Neuronal stem cell (in vitro differentiated cells): ENCODE data around the gene DSTYK.

Experiments used
- DNase-seq: peaks from one replicate; pipeline ENCODE4 v3.0.0-alpha.2; 2013; ENCODE audit warnings: low spot score
- H2AFZ ChIP-seq: one replicate; pipeline ENCODE4 v1.6.1; 2013; ENCODE audit warnings: mild to moderate bottlenecking, low read length, inconsistent platforms
- H2AK5ac ChIP-seq: 2 replicates; pipeline ENCODE4 v1.6.1; 2013; ENCODE audit warnings: low read depth, mild to moderate bottlenecking, inconsistent platforms, low read length, moderate library complexity, mixed read lengths
- H2BK120ac ChIP-seq: 2 replicates; pipeline ENCODE4 v1.6.1; 2013; ENCODE audit warnings: low read depth, mild to moderate bottlenecking, inconsistent platforms, low read length, moderate library complexity, mixed read lengths
- H2BK12ac ChIP-seq: one replicate; pipeline ENCODE4 v1.6.1; 2013; ENCODE audit warnings: low read length, inconsistent platforms
- H2BK15ac ChIP-seq: 2 replicates; pipeline ENCODE4 v1.6.1; 2013; ENCODE audit warnings: mild to moderate bottlenecking, low read length, inconsistent platforms, mixed read lengths
- H2BK5ac ChIP-seq: one replicate; pipeline ENCODE4 v1.6.1; 2013; ENCODE audit warnings: inconsistent platforms, mild to moderate bottlenecking, low read length, moderate library complexity
- H3K14ac ChIP-seq: one replicate; pipeline ENCODE4 v1.6.1; 2013; ENCODE audit warnings: low read length, inconsistent platforms
- H3K18ac ChIP-seq: 2 replicates; pipeline ENCODE4 v1.6.1; 2013; ENCODE audit warnings: low read length, inconsistent platforms
- H3K23ac ChIP-seq: 2 replicates; pipeline ENCODE4 v1.6.1; 2013; ENCODE audit warnings: low read depth, mild to moderate bottlenecking, mixed read lengths, low read length, inconsistent platforms; ENCODE audit not compliant: poor library complexity
- H3K27ac ChIP-seq: replicated peaks from 3 replicates; pipeline ENCODE4 v1.5.1; 2013; ENCODE audit warnings: low read length, inconsistent platforms
- H3K27me3 ChIP-seq, 3 experiments: 2 replicates each; pipeline ENCODE4 v1.6.1; 2013; ENCODE audit warnings: low read length in 3 of 3, mild to moderate bottlenecking in 2 of 3, inconsistent platforms in 1 of 3, low read depth in 1 of 3, mixed read lengths in 1 of 3, moderate library complexity in 1 of 3; ENCODE audit not compliant: control insufficient read depth in 3 of 3, insufficient read depth in 3 of 3
- H3K36me3 ChIP-seq, 2 donors: replicated peaks in 1 of 2; 2 replicates each; pipeline ENCODE4 v1.6.1; 2013; ENCODE audit warnings: low read length in 2 of 2; ENCODE audit not compliant: control insufficient read depth in 2 of 2, insufficient read depth in 2 of 2
- H3K4ac ChIP-seq: 2 replicates; pipeline ENCODE4 v1.6.1; 2013; ENCODE audit warnings: inconsistent platforms, mild to moderate bottlenecking, low read length, moderate library complexity
- H3K4me1 ChIP-seq, 2 donors: 1 replicate in 1 of 2; 2 replicates in 1 of 2; pipeline ENCODE4 v1.6.1; 2013; ENCODE audit warnings: low read length in 2 of 2, low read depth in 1 of 2; ENCODE audit not compliant: control insufficient read depth in 2 of 2, insufficient read depth in 1 of 2
- H3K4me2 ChIP-seq: one replicate; pipeline ENCODE4 v1.6.1; 2013; ENCODE audit warnings: mild to moderate bottlenecking, low read length, inconsistent platforms; ENCODE audit not compliant: insufficient read depth, poor library complexity, severe bottlenecking
- H3K4me3 ChIP-seq, 2 donors: 2 replicates each; pipeline ENCODE4 v1.5.1; 2013; ENCODE audit warnings: low read length in 2 of 2, mild to moderate bottlenecking in 2 of 2, inconsistent platforms in 1 of 2, moderate library complexity in 1 of 2
- H3K79me1 ChIP-seq: one replicate; pipeline ENCODE4 v1.6.1; 2013; ENCODE audit warnings: low read depth, mild to moderate bottlenecking, inconsistent platforms, low read length, moderate library complexity
- H3K9ac ChIP-seq: one replicate; pipeline ENCODE4 v1.6.1; 2013; ENCODE audit warnings: mild to moderate bottlenecking, low read depth, low read length, inconsistent platforms; ENCODE audit not compliant: poor library complexity
- H3K9me3 ChIP-seq, 2 donors: replicated peaks in 1 of 2; 2 replicates each; pipeline versions ENCODE3 to v1.6.1; 2013; ENCODE audit warnings: low read length in 2 of 2, mild to moderate bottlenecking in 2 of 2, inconsistent platforms in 1 of 2, low read depth in 1 of 2, mixed read lengths in 1 of 2, moderate library complexity in 1 of 2; ENCODE audit not compliant: control insufficient read depth in 2 of 2, insufficient read depth in 1 of 2
- H4K8ac ChIP-seq: one replicate; pipeline ENCODE4 v1.6.1; 2013; ENCODE audit warnings: low read depth, mild to moderate bottlenecking, inconsistent platforms, low read length, moderate library complexity
- H4K91ac ChIP-seq: one replicate; pipeline ENCODE4 v1.6.1; 2013; ENCODE audit warnings: low read length, low read depth, mild to moderate bottlenecking, inconsistent platforms; ENCODE audit not compliant: poor library complexity
- WGBS, 2 donors: extraction: QIAGEN DNeasy Blood & Tissue Kit; methylation state at CpG; one replicate each; pipeline ENCODE4 v1.1.7; 2013; ENCODE audit warnings: missing lambda C conversion rate in 2 of 2, mixed read lengths in 1 of 2; ENCODE audit not compliant: insufficient read length in 2 of 2, insufficient replicate concordance in 1 of 2; ENCODE audit errors: extremely low coverage in 2 of 2; 5-methylcytosine and 5-hydroxymethylcytosine counted together

The DSTYK gene

GRCh38 chr1:205137901-205138300 lies 73.6 kb downstream of the DSTYK start:
- Histone ChIP-seq H2BK12ac (no peak overlapping the region), H3K4me1 (no peaks in the 10 kb centered on the region), H3K36me3 (no peaks in the 10 kb centered on the region), H3K14ac (no peak overlapping the region), H4K8ac (no peak overlapping the region), H2BK120ac (no peak overlapping the region), H3K18ac (no peak overlapping the region), H2AK5ac (no peak overlapping the region), H3K9me3 (no peaks in the 10 kb centered on the region), H3K4ac (no peak overlapping the region), H3K23ac (no peak overlapping the region), H2BK5ac (no peak overlapping the region), H3K4me3 (no peak overlapping the region), H3K4me2 (no peak overlapping the region), H3K27ac (no peak overlapping the region), H2BK15ac (no peak overlapping the region), H3K79me1 (no peaks in the 10 kb centered on the region), H3K9ac (no peak overlapping the region), H3K27me3 (no peaks in the 10 kb centered on the region), H2AFZ (no peak overlapping the region), H4K91ac (no peak overlapping the region)
- no peak for DNase-seq
- no CpG with 5 or more reads among the region's 3 CpGs for WGBS, 2 donors

DNA sequence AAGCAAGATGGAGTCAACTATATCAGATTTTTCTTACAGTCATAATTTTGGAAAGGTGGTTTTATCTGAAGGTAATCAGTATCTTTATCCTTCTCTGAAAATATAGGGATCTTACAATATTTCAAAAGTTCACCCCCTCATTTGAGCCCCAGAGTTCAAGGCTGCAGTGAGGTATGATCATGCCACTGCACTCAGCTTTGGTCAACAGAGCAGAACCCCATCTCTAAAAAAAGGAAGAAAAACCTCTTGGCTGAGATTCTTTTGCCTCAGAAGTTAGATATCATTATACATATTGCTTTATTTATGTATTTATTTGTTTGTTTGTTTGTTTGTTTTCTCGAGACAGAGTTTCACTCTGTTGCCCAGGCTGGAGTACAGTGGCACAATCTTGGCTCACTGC lies 78.2 kb downstream of the DSTYK start:
- Histone ChIP-seq H2AFZ (no peak overlapping the region), H2BK120ac (no peak overlapping the region), H3K4me1 (no peaks in the 10 kb centered on the region), H3K27ac (no peak overlapping the region), H3K18ac (no peak overlapping the region), H3K79me1 (no peaks in the 10 kb centered on the region), H3K14ac (no peak overlapping the region), H3K9me3 (no peaks in the 10 kb centered on the region), H3K4me2 (no peak overlapping the region), H2BK12ac (no peak overlapping the region), H3K4ac (no peak overlapping the region), H3K9ac (no peak overlapping the region), H2BK15ac (no peak overlapping the region), H2BK5ac (no peak overlapping the region), H3K23ac (no peak overlapping the region), H3K27me3 (no peaks in the 10 kb centered on the region), H3K4me3 (no peak overlapping the region), H4K91ac (no peak overlapping the region), H4K8ac (no peak overlapping the region), H3K36me3 (no peaks in the 10 kb centered on the region), H2AK5ac (no peak overlapping the region)
- no peak for DNase-seq
- WGBS, 2 donors = no CpG with 5 or more reads among the region's 1 CpG

GRCh38 chr1:205129447-205130029 lies 82.0 kb downstream of the DSTYK start:
- Histone ChIP-seq H2AK5ac (no peak overlapping the region), H3K27me3 (no peaks in the 10 kb centered on the region), H3K27ac (no peak overlapping the region), H3K36me3 (no peaks in the 10 kb centered on the region), H3K9ac (no peak overlapping the region), H3K23ac (no peak overlapping the region), H2BK15ac (no peak overlapping the region), H3K4me1 (no peaks in the 10 kb centered on the region), H3K4me2 (no peak overlapping the region), H3K18ac (no peak overlapping the region), H3K9me3 (no peaks in the 10 kb centered on the region), H3K4me3 (no peak overlapping the region), H3K4ac (no peak overlapping the region), H2BK120ac (no peak overlapping the region), H2AFZ (no peak overlapping the region), H2BK12ac (no peak overlapping the region), H4K8ac (no peak overlapping the region), H2BK5ac (no peak overlapping the region), H3K79me1 (no peaks in the 10 kb centered on the region), H4K91ac (no peak overlapping the region), H3K14ac (no peak overlapping the region)
- no CpG with 5 or more reads among the region's 4 CpGs for WGBS, 2 donors
- no peak for DNase-seq

GRCh38 chr1:205128050-205128449 lies 83.5 kb downstream of the DSTYK start:
- H3K9me3 ChIP-seq = no peaks in the 10 kb centered on the region
- H3K9ac ChIP-seq = no peak overlapping the region
- 100% methylated on average over 1 of the region's 2 CpGs; no CpG with 5 or more reads in 1 of the 2 donors for whole genome bisulfite sequencing, 2 donors
- H3K4me3 ChIP-seq = no peak overlapping the region
- no peaks in the 10 kb centered on the region for H3K79me1 ChIP-seq
- H3K14ac ChIP-seq = no peak overlapping the region
- H3K27me3 ChIP-seq = no peaks in the 10 kb centered on the region
- no peak for DNase-seq
- H3K36me3 ChIP-seq = no peaks in the 10 kb centered on the region
- H2AK5ac ChIP-seq = no peak overlapping the region
- H3K4me2 ChIP-seq = no peak overlapping the region
- H4K8ac ChIP-seq = no peak overlapping the region
- no peak overlapping the region for H2AFZ ChIP-seq
- H2BK15ac ChIP-seq = no peak overlapping the region
- H3K4me1 ChIP-seq = no peaks in the 10 kb centered on the region
- H2BK5ac ChIP-seq = no peak overlapping the region
- H3K4ac ChIP-seq = no peak overlapping the region
- H3K27ac ChIP-seq = no peak overlapping the region
- no peak overlapping the region for H4K91ac ChIP-seq
- H2BK120ac ChIP-seq = no peak overlapping the region
- H2BK12ac ChIP-seq = no peak overlapping the region
- no peak overlapping the region for H3K23ac ChIP-seq
- H3K18ac ChIP-seq = no peak overlapping the region
